HG03460 (cell line): ENCODE measurements around the gene NINJ2.
"Not testable (repeated sequence)": the region's sequence is repeated elsewhere in the genome, so short reads cannot be mapped to it uniquely, and the experiment has no call there.

ENCODE experiments used
- ATAC-seq: cut with Tn5 transposase; IDR thresholded peaks from one replicate; pipeline ENCODE4 v1.9.1; 2021; ENCODE audit not compliant: unreplicated experiment

The NINJ2 gene

DNA sequence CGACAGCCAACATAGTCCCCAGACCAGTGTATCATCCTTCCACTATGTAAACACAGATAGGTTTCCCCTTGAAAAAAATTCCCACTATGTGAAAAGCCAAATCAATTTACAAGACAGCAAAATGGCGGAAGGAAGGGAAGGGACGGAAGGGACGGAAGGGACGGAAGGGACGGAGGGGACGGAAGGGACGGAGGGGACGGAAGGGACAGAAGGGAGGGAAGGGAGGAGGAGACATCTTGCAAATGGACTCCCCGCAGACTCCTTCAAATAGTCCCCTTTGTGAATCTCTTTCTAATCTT is 75.3 kb downstream of the NINJ2 start:
- no peak for ATAC-seq

DNA sequence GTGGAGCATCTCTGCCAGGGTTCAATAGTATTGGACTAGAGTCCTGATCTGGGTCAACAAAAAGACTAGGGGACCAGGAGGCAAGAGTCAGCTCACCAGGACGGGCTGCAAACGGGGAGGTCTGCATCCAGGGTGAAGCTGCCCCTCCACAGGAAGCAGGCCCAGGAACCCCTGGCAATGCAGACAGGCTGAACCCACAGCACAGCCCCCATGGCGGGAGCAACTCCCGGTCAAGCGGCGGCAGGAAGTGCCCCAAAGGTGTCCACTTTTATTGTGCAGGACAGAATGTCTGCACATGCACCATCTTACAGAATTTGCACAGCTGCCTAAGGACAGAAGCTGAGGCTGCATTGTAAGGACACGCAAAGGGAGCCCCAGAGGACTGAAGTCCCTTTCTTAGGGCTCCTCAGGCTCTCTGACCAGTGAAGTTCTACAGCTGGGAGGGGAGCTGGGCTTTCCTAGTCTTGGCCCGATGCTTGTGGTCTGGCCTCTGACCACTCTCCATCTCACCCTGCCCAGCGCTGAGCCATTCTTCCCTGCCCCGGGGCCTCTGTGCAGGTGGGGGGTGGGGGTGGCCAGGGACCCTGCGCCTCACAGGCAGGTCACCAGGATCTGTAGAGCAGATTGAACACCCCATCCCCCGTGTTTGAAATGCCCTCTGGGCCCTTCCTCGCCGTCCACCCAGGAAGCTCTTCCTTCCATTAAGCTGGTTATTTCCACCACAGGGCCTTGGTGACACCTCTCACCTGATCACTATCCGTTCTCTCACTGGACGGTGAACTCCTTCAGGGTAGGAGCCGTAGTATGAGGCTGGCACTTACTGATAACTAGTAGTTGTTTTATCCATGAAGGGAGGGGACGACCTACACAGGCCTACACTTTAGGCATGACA is 75.9 kb downstream of the NINJ2 start:
- no peak for ATAC-seq

DNA sequence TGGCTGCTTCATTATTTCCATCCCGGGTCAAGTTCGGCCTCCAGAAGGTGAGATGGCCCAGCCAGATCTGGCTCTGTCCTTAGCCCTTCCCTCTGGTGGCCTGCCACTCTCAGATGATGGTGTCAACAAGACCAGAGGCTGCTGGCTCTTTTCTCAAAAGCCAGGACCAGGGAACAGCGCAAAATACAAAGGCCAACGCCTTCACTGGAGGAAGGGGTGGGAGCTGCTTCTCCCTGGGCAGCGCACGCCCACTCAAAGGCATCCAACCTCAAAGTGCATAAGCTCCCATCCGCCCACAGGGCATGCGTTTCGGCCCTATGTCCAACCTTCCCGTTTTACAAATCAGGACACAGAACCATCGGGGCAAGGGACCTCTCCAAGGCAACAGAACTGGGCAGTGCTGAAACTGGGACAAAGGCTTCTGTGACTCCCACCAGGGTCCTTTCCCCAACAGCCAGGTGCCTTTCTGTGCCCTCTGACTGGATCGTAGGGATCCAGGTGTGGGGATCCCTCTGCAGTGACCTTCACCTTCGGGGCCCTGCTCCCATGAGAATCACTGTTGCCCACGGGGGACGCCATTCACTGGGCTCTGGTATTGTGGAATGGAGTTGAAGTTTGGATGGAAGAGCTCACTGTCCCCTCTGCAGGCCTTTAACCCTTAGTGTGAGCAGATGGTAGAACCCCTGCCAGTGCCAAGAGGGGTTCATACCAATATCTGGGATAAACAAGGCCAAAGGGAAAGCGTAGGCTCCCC is 76.8 kb downstream of the NINJ2 start:
- ATAC-seq, result no peak

DNA sequence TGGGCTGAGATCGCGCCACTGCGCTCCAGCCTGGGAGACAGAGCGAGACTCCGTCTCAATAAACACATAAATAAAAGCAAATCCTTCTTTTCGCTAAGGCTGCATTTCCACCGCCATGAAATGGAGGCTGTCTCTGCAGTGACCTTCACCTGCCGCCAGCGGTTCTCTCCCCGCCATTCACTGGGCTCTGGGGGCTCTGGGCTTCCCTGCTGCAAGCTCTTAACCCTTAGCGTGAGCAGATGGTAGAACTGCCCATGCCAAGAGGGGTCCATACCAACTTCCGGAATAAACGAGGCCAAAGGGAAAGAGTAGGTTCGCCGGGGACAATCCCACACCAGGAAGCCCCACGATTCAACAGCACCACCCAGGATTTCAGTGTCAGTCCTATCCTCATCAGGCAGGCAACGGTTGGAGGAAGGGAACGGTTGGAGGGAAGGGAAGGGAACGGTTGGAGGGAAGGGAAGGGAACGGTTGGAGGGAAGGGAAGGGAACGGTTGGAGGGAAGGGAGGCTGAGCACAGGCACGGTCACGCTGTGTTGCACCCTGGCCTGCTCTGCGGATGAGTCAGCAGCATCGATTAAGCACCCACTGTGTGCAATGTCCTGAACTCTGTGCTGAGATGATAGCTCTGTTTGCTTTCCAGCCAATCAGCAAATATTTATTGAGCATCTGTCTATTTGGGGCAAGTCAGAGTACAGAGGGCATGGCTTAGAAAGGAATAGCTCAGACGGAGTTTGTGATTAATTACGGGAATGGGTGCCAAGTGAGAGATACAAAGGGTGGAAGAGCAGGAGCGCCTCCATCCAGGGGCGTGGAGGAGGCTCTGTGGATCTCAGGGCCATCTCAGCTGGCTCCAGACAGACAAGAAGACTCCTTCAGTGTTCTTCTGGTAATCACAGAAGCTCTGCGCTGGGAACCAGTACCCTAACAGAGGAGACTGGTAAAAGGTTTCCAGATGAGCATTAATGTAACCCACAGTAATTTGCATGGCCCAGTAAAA is 77.9 kb downstream of the NINJ2 start:
- no peak for ATAC-seq

DNA sequence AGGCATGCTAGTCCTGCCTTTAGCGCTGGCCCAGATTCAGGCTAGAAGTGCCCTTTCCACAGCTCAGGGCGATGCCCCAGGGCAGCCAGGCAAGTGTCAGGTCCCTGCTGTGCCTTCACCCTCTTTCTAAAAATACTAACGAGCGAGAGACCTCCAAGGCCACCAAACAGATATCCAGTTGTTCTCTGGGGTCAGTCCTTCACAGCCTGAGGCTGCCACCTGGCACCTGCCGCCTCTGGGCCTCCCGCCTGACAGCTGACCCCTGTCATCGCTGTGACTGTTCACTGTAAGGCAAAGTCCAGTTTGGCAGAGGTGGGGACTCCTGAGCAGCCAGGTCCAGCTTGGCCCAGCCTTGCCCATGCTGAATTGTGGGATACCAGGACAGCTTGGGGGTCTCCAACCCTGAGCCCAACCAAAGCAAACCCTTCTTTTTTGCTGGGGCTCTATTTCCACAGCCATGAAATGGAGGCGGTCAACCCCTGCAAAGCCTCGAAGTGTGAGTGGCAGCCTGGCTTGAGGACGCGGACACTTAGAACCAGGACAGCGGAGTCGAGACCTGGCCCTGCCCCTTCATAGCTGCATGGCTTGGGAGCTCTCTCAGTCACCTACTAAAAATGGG is 79.9 kb downstream of the NINJ2 start:
- ATAC-seq, result no peak

DNA sequence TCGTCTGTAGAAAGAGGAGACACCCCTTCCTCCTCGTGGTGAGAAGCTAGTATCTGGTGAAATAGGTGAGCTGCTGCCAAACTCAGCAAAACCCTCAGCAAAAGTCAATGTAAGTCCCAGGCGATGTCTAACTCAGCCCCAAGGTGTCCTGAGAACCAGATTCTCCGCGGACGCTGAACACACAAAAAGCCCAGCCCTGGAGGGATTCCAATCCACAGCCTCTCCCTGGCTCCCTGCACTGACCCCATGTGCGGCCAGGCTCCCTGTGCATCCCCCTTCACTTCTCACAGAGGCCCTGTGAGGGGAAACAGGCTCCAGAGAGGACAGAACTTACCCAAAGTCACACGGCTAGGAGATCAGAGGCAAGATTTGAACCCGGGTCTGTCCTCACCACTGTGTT is 81.5 kb downstream of the NINJ2 start:
- no peak for ATAC-seq

DNA sequence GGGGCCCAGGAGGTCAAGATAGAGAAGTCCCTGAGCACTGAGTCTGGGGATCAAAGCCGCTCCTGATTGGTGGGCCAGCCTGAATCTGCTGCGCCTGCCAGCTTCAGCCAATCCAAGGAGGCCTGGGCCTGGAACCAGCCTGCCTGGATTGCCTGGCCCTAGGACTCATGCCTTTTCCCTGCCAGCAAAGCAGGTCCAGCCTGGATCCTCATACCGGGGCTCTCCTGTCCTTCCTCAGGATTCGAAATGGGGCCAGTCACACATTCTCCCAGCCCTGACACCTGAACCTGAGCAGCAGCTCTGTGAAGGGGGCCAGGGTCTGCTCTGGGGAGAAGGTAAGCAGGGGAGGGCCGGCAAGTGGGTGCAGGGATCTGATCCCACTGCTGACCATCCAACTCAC is 81.9 kb downstream of the NINJ2 start:
- ATAC-seq, result no peak

DNA sequence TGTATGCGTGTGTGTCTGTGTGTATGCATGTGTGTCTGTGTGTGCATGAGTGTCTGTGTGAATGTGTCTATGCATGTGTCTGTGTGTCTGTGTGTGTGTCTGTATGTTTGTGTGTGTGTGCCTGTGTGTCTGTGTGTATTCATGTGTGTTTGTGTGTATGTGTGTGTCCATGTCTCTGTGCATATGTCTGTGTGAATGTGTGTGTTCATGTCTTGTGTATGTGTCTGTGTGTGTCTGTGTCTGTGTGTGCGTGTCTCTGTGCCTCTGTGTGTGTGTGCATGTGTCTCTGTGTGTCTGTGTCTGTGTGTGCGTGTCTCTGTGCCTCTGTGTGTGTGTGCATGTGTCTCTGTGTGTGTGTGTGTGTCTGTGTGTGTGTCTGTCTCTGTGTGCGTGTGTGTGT is 82.4 kb downstream of the NINJ2 start:
- no peak for ATAC-seq

DNA sequence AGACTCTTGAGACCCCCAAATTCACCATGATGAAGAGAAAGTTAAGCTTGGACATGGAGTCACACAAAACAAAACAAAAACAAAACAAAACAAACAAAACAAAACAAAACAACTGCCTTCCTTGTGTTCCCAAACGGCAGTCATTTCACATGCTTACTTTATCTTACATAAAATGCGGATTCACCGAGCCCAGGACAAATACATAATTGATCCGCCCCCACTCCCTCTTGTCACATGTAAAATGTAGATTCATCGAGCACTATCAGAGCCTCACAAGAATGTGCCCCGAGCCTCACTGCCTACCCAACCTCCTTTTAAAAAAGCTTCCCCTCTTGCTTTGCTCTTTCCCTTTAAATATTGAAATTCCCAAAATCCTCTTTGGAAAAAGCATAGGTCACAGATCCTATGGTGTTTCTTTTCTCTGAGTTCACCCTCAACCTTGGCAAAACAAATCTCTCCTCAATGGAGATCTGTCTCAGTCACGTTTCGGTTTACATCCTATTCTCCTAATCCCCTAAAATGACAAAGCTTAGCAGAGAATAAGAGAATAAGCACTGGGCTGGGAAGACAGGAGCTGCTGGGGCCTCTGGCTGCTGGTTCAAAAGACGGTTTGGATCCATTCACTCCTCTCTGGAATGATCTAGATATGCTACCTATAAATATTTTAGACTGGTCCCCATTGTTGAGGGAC is 83.7 kb downstream of the NINJ2 start:
- ATAC-seq, result no peak

DNA sequence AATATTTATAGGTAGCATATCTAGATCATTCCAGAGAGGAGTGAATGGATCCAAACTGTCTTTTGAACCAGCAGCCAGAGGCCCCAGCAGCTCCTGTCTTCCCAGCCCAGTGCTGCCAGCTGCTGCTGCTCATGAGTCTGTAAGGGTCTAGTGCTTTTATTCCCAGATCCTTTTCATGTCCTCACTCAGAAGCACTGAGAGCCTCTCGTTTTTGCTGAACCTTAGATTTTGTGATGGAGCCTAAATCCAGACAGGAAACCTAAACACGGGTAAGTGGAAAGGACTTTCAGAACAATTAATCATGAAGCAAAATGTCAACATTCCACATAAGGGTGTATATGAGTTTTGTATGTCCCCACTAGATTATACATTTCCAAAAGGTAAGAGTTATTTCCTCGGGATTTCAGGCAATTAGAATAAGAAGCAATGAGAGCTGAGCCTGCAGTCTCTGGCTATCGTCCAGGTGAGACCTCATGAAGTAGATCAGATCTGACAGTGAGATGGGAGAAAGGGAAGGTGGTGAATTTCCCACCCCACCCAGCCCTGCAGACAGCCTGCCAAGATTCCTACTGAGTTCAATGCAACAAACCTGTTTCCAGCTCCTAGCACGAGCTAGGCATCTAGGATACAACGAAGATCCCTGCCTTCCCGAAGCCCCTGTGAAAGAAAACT is 84.4 kb downstream of the NINJ2 start:
- no peak for ATAC-seq

DNA sequence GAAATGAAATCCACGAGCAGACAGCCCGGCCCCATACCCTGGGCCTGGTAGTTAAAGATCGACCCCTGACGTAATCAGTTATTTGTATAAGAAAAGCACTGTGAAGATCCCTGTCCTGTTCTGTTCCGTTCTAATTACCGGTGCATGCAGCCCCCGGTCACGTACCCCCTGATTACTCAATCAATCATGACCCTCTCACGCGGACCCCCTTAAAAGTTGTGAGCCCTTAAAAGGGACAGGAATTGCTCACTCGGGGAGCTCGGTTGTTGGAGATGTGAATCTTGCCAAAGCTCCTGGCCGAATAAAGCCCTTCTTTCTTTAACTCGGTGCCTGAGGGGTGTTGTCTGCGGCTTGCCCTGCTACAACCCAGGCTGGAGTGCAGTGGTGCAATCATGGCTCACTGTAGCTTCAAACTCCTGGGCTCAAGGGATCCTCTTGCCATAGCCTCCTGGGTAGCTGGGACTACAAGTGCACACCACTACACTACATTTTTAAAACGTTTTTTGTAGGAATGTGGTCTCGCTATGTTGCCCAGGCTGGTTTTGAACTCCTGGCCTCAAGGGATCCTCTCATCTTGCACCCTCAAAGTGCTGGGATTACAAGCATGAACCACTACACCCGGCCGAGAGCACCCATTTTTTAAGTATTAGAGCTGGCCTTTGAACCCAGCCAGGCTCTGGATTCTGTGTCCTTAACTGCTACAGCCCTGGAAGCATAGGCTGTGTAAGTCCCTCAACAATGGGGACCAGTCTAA is 85.1 kb downstream of the NINJ2 start:
- ATAC-seq, result not testable (repeated sequence)

DNA sequence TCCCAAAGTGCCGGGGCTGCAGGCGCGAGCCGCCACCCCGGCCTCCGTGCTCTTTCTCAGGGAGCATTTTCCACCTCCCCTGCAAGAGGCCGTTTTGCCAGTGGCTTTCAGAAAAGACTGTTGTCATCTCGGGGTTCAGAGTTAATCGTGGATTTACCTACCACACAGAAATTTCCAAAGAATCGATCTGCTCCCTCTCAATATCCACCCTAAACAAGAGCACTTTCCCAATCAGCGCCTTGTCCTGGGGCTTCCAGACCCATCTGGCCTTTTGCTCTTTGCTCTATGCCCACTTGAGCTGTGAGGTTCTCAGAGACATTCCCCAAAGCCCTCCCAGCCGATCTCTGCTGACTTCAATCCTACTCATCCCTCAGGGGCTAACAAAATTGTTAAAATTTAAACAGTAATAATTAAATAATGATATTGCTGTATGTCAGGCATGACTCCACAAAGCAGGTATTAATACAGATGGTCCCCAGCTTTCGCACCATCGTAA is 86.6 kb downstream of the NINJ2 start:
- ATAC-seq, result no peak

DNA sequence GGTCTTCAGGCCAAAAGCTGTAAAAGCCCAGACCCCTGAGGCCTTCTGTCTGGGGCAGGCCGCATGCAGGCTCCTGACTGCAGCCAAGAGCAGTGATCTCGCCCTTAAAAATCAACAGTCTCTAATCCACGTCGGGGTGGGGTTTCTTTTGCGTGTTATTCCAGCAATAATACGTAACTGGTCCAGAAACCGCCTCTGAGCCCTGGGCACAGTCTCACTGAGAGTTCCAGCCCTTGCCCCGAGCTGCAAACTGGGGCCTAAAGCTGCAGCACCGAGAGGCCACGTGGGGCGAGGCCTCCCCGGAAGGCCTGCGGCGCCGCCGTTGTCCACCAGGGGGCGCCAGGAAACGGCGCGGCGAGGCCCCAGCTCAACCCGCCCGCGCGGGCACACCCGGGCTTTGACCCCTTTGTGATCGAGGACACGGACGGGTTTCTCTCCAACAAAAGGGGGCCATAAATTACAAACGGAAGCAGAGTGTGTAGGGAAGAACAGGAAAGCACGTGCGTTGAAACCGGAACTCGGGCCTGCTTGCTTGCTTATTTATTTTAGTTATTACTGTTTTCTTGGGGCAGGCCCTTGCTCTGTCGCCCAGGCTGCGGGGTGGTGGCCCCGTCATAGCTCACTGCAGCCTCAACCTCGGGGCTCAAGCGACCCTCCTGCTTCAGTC is 87.2 kb downstream of the NINJ2 start:
- no peak for ATAC-seq

DNA sequence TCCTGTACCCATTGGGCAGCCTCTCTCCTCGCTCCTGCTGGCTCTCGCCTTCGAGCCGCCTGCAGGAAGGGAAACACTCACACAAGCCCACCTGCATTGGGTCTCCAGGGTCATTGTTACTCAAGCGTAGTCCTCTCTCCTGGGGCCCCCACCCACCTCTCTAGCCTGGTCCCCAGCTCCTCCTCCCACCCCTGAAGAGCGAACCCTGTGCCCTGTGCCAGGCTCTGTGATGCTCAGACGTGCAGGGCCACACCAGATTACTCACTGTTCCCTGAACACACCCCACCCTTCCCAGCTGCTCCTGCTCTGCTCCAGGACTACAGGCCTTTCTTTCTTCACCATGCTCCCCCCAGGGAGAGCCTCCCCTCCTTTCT is 88.1 kb downstream of the NINJ2 start:
- no peak for ATAC-seq

DNA sequence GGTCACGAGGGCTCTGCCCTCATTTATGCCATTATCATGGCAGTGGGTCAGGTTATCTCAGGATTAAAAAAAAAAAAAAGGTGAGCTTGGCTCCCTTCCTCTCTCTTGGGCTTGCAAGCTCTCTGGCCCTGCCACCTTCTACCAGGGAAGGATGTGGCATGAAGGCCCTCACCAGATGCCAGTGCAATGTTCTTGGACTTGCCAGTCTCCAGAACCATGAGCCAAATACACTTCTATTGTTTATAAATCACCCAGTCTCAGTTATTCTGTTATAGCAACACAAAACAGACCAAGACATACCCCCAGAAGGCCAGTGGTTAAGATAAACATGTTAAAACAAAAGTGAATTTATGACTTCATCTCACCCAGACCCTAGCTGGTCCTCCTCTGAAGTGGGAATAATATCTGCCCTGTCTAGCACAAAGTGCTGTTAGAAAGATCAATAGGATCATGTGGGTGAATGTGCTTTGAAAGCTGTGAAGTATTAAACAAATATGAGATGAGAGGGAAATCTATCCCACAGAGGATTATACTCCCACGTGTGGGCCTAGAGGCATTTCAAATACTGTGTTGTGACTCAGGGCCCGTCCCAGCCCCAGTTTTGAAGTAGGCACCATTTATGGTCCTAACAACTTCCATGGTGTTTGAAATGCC is 88.6 kb downstream of the NINJ2 start:
- no peak for ATAC-seq

DNA sequence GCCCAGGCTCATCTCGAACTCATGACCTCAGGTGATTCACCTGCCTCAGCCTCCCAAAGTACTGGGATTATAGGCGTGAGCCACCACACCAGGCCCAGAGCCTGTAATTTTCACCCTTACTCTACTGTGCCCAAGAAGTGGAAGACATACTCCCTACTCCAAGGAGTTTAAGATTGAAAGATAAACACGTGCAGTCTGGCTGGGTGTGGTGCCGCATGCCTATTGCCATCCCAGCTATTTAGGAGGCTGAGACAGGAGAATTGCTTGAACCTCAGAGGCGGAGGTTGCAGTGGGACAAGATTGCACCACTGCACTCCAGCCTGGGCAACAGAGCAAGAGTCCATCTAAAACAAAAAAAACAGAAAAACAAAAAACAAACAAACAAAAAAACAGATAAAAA is 90.0 kb downstream of the NINJ2 start:
- ATAC-seq, result no peak

DNA sequence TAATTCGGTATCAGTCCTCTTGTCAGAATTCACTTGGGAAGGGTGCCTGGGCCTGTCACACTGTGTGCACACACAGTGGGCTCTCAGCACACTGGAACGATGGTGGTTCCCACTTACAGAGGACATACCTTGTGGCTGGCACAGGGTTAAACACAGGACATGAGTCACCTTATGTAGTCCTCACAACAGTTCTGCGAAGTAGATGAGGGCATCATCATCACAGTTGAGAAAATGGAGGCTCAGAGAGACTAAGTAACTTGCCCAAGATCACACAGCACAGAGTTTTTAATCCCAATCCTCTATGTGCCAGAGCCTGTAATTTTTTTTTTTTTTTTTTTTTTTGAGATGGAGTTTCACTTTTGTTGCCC is 90.7 kb downstream of the NINJ2 start:
- no peak for ATAC-seq
